Forelimb muscle (tissue), 1 donor: ENCODE data around the gene IFFO2. TPM values are rescaled to one million over a fixed set of nuclear protein-coding genes. Genes with fewer than 3 reads are reported as not detected.

Source experiments
- DNase-seq: peaks from one replicate; pipeline ENCODE4 v3.0.0-alpha.2; 2013; ENCODE audit warnings: low read depth
- polyA plus RNA-seq: library from polyadenylated mRNA; unstranded; fragments of 120-200 nt; gene quantifications from one replicate; pipeline ENCODE4 v1.2.1, GENCODE V29; 2013; ENCODE audit not compliant: insufficient read length

IFFO2 gene
- polyA plus RNA-seq = 4.4 TPM

DNA sequence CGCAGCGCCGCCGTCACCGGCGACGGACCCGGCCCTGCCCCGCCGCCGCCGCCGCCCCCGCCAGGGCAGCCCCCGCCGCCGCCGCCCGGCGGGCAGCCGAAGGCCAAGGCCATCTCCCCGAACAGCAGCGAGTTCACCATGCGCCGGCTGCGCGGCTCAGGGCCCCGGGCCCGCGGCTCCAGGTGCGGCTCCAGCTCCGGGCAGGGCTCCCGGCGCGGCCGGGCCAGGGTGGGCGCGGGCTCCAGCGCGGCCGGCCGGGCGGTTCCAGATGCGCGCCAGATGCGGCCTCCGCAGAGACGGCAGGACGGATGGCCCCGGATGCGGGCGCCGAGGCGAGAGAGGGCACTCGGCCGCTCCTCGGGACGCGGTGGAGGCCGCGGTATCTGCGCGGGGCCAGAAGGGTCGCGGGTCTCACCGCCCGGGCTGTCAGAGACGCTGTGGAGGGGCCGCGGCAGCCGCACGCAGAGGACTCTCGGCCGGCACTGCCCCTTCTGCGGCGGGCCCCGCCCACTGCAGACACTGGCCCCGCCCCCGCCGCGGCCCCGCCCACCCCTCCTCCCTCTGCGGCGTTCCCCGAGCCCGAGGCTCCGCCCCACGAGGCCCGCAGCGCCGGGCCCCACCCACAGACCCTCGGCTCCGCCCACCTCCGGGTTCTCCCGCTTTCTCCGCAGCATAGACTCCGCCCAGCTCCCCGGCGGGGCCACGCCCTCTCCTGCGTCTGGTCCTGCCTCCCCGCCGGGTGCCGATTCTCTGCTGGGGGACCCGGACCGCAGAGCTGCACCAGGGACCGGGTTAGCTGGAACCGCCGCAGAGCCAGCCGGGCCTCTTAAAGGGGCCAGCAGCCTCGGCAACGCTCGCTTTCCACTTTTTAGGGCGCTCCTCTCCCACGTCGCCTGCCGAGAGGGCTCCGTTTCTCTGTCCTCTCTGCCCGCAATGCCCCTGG lies at the start of gene IFFO2:
IFFO2 (minus strand) TSS at position 484 of the 943 bp plus-strand sequence; CDS start at position 140, 344 bp downstream.
- peak; percentile 87 for DNase-seq

DNA sequence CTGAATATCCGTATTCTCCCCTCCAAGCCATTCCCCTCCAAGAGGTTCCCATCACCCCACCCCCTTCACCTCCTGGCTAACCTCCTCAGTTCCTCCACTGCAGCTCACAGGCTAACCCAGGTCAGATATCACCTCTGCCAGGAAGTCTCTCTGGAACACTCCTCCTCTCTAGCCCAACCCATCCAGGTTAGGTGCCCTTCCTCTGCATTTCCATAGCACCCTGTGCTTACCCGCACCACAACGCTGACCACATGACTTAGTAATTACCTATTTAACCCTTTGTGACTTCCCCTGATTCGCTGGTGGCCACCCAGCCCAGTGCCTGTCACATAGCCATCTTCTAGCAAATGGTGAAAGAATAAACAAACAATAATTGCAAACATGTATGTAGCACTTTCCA lies 49.5 kb upstream of the IFFO2 start:
- DNase-seq = no peak

DNA sequence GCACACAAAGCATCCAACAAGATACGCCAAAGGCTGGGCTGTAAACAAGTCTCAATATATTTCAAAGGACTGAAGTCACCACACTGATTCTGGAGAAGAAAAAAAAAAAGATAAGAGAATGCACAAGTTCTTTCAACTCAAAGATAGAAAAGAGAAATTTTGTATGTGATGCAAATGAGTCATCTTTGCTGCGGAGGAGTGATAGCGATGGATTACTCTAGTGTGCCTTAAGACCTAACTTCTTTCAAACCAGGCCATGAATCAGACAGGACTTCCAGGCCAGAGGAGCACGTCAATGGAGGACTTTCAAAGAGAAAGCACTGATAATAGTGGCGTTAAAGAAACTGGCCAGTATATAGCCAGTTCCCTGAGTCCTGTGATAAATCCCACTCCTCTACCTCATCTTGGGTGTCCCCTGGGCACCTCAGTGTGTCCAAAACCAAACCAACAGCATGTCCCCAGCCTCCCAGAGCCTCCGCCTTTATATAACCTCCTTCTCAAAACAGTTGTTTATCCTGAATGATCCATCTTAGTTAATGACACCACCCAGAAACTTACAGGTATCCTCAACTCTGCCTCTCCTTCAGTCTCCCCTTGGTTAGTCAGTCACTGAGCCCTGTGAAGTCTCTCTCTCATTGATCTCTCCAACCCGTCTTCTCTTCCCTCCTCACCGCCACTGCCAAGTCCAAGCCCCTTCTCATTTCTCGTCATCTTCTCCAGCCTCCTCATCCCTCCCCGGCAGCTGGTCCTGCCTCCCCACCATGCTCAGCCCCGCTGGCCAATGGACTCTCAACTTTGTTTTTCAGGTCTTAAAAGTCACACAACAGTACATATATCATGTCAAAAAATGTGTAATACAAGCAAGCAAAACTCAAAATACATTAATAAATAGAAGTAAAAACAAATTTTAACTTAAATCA lies 47.2 kb upstream of the IFFO2 start:
- DNase-seq = no peak

DNA sequence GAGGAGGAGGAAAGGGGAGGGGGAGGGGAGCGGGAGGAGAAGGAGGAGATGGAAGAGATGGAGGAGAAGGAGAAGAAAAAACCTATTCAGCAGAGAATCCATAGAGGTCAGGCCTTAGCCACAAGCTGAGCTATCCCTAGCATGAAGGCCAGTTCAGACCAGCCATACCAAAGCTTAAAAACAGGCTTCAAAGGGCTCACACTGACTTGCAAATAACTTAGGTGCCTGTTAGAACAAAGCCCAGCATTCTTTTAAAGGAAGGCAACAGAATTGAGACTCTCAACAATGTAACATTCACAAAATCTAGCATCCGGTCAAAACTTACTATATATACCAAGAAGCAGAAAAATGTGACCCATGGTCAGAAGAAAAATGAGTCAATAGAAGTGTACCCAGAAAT lies 43.6 kb upstream of the IFFO2 start:
- DNase-seq = no peak

DNA sequence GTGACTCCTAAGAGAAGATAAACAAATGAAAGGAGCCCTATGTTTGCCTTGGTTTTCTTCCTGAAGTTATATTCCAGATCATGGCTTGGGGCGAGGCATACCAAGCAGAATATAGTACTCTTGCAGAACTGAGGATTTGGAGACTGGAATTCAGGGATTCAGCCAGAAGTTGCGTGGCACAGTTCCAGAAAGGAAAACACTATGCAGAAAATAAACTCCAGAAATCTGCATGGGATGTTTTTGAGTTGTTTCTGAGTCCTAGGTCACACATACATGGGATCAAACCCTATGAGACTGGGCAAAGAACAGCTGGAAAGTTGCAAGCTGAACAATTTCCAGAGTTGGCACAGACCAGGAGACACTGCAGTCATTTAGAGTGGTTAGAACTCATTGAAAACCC lies 42.9 kb upstream of the IFFO2 start:
- DNase-seq = peak; percentile 45

DNA sequence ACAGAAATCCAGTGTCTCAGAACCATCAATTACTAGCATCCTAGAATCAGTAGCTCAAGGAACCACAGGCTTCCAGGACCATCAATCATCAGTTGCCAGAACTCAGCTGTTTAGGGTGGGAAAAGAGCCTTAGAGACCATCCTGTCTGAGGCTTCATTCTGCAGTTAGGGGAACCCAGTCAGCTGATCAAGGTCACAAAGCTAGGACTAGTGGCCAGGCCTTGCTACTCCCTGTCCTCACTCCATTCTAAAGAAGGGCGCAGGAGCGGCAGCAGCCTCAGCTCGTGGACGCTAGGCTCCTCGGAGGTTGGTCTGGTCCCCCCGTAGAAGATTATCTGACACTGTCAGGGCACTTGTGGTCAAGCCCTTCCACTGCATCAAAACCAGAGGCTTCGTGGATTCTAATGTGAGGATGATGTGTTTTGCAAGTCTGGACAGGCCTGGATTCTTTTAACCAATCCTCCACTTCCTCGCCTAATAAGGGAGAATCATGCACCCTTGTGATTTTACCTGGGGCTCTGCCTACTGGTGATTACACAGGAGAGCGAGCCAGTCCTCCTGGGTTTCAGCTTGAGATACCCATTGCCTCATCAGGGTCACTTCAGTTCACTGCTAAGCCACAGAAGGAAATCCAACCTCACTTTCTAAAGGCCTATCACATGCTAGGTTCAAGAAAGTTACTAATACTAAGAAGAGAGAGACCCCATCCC lies 41.7 kb upstream of the IFFO2 start:
- DNase-seq = no peak

DNA sequence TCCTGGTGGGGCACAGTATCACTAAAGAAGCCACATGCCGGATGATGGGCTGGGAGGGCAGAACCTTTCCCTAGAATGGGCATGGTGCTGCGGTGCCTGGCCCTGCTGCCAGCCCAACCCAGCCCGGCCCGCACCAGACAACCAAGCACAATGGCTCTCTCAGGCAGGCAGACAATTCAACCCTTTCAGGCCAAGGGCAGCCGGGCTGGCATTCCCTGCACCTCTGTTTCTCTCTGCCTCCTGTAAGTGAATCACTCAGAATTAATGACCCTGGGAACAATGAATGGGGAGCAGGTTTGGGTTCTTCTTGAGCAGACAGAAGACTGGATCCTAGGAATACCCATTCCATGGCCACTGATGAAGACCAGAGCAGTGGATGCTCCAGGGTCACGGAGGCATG lies 41.0 kb upstream of the IFFO2 start:
- DNase-seq = no peak

DNA sequence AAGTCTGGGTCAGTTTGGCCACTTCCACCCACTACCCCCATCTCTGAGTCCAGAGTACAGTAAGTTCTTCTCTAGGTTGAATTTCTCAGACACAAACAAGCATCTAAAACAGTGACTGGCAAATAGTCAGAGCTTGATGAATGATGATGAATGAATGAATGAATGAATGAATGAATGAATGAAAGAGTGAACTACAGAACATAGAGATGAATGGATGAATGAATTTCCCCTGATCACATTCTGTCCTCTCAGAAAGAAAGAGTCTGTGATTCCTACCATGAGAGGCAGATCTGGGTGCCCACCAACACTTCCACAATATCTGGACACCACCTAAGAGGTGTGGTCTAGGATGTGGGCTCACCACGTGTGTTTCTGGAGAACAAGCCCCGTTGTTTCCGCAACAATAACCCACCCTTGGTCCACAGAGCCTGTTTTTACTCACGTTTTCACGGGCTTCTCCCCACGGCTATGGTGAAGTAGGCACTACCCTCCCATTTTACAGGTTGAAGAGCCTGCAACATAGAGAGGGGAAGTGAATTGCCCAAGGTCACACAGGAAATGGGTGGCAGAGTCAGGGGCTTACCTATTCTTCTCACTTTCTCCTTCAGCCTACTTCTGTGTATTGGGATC lies 40.2 kb upstream of the IFFO2 start:
- DNase-seq = no peak

DNA sequence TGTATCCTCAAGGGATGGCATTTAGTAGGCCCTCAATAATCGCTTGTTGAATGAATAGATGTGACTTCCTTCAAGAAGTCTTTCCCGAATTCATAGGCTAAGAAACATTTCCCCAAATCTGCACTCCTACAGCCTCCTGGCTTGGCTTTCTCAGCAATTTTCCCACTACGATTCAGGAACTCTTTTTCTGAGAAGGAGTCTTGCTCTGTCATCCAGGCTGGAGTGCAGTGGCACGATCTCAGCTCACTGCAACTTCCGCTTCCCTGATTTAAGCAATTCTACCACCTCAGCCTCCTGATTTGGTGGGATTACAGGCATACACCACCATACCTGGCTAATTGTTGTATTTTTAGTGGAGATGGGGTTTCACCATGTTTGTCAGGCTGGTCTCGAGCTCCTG lies 37.9 kb upstream of the IFFO2 start:
- DNase-seq = no peak

DNA sequence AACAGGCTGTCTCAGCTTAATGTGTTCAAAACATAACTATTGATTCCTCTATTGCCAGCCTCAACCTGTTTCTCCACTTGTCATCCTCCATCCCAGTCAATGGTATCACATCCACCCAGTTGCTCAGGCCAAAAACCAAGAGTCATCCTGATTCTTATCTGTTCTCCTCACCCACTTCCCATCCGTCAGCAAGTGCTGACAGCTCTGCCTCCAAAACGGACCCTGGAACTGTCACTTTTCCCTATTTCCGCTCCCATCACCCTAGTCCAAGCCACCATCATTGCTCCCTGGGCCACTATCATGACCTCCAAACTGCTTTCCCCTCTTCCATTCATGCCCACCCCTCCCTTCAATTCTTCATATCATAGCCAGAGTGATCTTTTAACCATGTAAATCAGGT lies 36.2 kb upstream of the IFFO2 start:
- no peak for DNase-seq

DNA sequence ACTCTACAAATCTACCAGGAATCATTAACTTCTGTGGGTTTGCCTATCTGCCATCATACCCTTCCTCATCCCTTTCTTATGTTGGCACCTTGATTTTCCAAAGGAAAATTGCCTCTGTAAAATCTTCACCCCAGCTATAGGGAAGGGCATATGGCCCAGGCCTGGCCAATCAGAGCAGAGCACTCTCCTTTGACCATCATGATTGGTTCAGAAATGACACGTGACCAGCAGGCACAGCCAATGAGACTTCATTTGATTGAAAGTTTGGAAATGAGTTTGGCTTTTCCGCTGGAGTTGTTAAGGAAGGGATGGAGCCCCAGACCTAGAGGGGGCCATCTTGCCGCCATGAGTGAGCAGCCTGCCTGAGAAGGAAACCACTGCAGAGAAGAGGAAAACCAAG lies 35.1 kb upstream of the IFFO2 start:
- DNase-seq = no peak

DNA sequence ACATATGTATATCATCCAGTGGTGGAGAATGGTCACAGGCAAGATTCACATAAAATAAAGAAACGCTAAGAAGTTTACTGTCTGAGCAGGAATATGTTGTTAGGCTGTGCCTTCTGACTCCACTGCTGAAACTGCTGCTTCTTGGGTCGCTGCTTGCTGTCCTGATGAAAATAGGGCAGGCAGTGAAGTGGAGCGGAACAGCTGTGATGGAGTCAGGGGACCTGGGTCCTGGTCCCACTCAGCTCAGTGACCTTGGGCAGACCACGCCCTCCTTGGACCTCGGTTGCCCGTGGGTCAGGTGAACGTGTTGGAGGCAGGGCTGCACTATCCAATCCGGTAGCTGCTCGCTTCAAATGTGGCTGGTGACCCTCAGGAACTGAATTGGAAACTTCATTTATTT lies 33.4 kb upstream of the IFFO2 start:
- DNase-seq = no peak

DNA sequence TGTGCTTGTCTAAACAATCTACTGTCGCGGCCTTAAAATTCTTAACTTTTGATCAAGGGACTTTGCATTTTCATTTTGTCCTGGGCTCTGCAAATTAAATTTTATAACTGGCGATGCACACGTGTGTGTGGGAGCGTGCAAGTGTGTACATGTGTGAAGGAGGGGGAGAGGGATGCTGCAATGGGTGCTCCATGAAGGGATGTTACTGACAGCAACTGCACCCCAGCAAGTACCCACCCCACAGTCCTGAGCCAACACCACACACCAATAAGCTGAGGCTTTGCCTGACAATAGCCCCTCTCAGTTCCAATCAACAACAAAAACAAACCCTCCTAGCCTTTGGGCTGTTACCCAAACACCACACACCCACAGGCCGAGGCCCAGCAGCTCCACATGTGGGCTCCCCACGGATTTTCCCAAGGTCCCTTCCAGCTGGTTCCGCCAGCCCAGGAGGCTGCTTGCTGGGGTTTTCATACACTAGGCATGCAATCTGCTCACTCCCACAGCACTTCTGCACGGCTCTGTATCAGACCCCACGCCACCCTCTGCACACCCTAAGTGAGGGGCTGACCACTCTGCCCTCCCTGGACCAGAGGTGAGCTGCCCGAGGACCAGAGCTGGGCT lies 32.8 kb upstream of the IFFO2 start:
- DNase-seq = no peak

DNA sequence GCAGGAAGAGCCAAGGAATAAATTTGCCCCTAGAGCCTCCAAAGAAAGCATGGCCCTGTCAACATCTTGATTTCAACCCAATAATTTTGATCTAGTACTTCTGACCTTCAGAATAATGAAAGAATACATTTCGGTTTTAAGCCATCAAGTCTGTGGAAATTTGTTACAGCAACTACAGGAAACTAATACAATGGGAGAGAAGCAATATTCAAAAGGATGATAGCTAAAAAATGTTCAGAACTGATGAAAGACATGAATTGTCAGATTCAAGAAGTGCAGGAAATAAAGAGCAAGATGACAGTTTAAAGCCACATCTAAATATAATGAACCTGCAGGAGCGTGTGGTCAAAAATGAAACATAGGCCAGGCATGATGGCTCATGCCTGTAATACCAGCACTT lies 24.8 kb upstream of the IFFO2 start:
- no peak for DNase-seq

DNA sequence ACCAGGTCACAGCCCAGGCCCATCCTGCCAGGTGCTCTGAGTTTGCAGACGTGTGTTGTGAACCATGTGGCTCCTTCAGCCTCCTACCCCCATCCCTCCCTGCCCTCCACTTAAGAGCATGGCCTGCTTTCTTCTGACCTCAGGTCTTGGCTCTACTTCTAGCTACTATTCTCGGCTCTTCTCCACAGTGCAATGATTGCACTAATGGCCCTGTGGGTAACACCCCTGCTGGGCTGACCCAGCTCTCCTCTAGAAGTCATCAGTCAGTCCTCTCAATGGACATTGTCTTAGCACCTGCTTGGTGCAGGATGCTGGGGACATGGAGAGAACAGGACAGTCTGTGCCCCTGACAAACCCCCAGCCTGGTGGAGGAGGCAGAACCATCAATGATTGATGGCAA lies 22.2 kb upstream of the IFFO2 start:
- DNase-seq = no peak

DNA sequence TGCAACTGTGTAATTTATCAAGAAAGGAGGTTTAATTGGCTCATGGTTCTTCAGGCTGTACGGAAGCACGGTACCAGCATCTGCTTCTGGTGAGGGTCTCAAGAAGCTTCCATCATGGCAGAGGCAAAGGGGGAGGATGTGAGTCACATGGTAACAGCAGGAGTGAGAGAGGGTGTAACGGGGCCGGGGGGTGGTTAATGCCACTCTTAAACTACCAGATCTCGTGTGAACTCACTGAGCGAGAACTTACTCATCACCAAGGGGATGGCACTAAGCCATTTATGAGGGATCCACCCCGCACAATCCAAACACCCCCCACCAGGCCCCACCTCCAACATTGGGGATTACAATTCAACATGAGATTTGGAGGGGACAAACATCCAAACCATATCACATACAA lies 21.0 kb upstream of the IFFO2 start:
- no peak for DNase-seq

DNA sequence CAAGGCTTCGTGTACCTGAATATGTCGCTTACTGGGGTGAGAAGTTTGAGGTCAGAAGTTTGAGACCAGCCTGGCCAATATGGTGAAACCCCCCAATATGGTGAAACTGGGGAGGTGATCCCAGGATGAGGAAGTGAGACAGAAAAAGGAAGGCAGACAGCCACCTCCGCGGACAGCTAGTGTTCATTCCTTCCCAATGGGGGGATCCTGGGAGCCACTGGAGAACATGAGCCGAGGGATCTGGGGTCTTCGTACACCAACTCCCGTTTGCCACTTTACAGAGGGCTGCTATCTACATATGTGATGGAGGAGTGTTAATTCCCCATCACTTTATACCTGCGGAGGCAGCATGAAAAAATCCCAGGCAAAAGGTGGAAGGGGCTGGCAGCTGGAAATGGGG lies 19.6 kb upstream of the IFFO2 start:
- no peak for DNase-seq

DNA sequence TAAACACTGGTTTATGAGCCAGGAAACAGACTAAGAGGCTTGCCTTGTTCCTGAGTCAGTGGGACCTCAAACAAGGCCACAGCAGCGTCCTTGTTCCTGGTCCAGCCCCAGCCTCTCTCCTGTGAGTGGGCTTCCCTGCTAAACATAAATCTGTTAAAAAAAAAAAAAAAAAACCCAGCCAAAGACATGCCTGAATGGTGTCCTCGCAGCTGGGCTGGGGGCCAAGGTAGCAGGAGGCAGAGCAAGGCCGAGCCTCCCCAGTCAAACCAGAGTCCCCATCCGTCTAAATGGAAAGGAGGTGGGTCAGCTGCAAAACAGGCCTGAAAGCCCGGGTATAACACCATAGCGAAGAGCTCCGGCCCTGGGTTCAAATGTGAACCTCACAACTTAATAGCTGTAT lies 18.1 kb upstream of the IFFO2 start:
- DNase-seq = no peak

DNA sequence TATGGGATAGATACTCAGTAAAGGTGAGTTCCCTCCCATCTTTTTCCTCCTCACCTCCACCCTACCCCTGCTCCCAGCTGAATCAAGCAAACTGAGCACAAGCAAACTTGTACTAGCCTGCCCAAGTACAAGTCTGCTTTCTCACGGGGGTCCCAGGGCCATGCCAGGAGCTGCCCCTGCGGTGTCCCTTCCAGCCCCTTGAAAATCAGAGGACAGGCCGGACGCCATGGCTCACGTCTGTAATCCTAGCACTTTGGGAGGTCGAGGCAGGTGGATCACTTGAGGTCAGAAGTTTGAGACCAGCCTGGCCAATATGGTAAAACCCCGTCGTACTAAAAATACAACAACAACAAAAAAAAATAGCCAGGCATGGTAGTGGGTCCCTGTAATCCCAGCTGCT lies 17.5 kb upstream of the IFFO2 start:
- DNase-seq = no peak

DNA sequence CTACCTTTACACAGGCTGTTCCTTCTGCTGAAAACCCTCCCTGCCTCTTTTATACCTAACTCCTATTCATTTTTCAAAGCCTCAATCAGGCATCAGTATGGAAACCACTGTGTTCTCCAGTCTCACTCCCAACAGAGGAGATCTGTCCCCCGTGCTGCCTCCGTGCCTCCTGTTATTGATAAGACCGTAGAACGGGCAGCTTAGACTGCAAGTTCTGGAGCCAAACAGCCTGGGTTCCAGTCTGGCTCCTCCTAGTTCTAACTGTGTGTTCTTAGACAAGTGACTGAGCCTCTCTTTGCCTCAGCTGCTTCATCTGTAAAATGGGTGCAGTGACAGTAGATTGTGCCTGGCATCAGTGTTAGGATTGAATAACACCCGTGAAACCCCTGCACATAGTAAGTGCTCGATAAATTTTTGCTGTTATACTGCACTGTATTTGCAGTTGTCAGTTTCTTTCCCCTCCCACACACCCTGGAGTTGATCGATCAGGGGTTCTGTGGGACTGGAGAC lies 17.0 kb upstream of the IFFO2 start:
- DNase-seq = no peak

DNA sequence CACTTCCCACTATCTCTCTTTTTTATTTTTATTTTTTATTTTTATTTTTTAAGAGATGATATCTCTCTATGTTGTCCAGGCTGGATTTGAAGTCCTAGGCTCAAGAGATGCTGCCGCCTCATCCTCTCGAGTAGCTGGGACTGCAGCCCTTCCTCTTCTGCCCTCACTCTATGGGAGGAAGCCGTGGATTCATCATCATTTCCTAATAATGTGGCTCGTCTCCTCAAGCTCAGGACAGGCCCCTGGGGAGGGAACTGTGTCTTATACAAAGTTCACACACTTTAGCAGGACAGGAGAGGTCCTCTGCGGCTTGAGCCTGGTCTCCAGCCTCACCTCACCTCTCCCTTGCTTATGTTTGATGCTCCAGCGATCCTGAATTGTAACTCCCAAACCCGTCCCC lies 16.5 kb upstream of the IFFO2 start:
- DNase-seq = no peak
